RPMI7951 (cell line): ENCODE data around the gene NOPCHAP1. TPM values are rescaled to one million over a fixed set of nuclear protein-coding genes. Genes with fewer than 3 reads are reported as not detected.

ENCODE experiments used
- DNase-seq: peaks from one replicate; pipeline ENCODE4 v3.0.0-alpha.2; 2012; ENCODE audit warnings: low read depth
- total RNA-seq: library from RNA; depleted of rRNA; stranded (reverse); fragments of >200 nt; shearing (Covaris generic); gene quantifications from 2 replicates; pipeline ENCODE4 v1.2.3, GENCODE V29; 2014; rRNA removed

The NOPCHAP1 gene
- total RNA-seq, 1 experiment from 2014 or later, result 10.8 TPM

GRCh38 chr12:105020241-105020962 is 34.3 kb downstream of the NOPCHAP1 start:
- no peak for DNase-seq

DNA sequence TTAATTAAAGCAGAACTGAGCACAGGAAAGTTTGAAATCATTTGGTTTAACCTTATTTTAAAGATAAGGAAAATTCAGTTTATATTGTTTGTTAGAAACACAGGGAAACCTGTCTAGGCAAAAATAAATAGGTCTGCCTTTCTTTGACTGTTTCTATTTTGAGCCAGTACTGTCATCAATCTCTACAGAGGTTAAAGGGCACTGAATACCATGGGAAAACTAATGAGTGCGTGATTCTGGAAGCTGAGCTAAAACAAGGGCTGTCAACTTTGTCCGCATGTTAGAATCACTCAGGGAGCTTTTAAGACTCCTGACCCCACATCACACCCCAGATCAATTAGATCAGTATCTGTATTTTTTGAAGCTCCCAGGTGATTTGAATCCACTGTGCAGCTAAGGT is 38.8 kb downstream of the NOPCHAP1 start:
- DNase-seq, result no peak

DNA sequence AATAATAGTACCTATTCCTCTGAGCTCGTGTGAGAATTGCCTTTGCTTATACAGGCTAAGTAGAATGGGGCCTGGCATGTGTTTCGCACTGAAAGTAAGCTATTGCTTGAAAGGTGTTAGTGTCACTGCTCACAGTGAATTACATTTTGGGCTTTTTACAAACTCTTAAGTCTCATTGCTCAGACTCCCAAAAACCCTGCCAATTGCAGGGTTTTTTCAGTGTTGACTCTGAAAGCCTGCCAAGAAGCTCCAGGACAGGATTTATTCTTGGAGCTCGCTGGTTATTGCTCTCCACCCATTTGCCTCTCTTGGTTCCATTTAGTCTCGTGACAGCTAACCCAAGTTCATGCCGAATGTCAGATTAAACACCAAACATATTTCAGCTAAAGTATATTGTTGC is 39.8 kb downstream of the NOPCHAP1 start:
- DNase-seq, result peak; percentile 6

DNA sequence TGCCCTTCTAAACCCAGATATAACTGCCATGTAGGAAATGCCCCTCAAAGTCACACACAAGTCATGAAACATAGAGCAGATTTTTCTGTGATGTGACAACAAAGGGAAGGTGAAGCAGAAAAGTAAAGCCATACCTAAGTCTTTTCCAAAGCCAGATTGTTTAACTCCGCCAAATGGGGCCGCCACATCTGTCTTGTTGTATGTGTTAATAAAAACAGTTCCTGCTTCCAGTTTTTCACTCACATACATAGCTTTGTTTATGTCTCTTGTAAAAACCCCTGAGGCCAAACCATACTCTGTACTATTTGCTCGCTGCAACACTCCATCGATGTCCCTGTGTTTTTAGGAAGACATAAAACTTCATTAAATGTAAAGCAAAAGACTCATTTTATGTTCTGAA is 40.3 kb downstream of the NOPCHAP1 start:
- DNase-seq, result no peak

- DNase-seq, result no peak
Observed at GRCh38 chr12:105030820-105031807, 45.0 kb downstream of the NOPCHAP1 start.

- no peak for DNase-seq
Observed at GRCh38 chr12:105032703-105033357, 46.7 kb downstream of the NOPCHAP1 start.

DNA sequence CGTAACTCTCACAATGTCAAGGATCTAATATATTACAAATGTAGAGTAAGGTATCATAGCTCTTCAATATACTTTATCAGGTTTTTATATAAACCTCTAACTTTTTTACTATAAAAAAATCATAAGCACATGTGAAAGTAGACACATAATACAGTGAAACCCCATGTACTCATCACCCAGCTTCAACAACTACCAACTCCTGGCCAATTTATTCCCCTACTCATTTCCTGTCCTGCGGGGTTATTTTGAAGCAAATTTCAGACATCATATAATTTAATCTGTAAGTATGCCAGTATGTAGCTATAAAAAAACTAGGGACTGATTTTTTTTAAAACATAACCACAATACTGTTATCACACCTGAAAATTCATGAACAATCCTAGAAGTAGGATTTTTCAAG is 47.7 kb downstream of the NOPCHAP1 start:
- DNase-seq, result no peak

Other genes starting within 250 kb of the NOPCHAP1 start
- 10.9 and 13.6 TPM in 2 replicates for gene SLC41A2, start 28.0 kb upstream of the NOPCHAP1 start, total RNA-seq
- gene ALDH1L2, start 98.1 kb downstream of the NOPCHAP1 start, total RNA-seq, result 6.7 and 13.8 TPM in 2 replicates
- 73.2 and 83.6 TPM in 2 replicates for gene WASHC4, start 121.4 kb downstream of the NOPCHAP1 start, total RNA-seq
- 17.8 and 20.7 TPM in 2 replicates for gene APPL2, start 249.9 kb downstream of the NOPCHAP1 start, total RNA-seq